Activated naive CD8-positive, alpha-beta T cell treated with anti-CD3 and anti-CD28 coated beads, Interleukin-2, amount 10 ng/mL, durations not matched to agents 7 days and 5 days (primary cell): ENCODE data around the gene CZIB. TPM values are rescaled to one million over a fixed set of nuclear protein-coding genes. Genes with fewer than 3 reads are reported as not detected.

Source experiments
- ATAC-seq: fragments of 150-1000 bp; cut with Tn5 transposase; one replicate; pipeline ENCODE4 v1.10.0; 2021; ENCODE audit warnings: low read depth, moderate library complexity
- POLR2A ChIA-PET: fragments of 350-600 bp; sonication (Branson Sonifier 250); formaldehyde crosslinking; loops from one replicate; lab custom pipeline; 2021; ENCODE audit warnings: antibody characterized with exemption; lab: Charles Lee
- DNase-seq: peaks from one replicate; pipeline ENCODE4 v3.0.0; 2021
- H3K27ac Mint-ChIP-seq: one replicate; pipeline ENCODE4 v1.8.0; 2022; ENCODE audit warnings: mild to moderate bottlenecking, mixed read lengths
- H3K27me3 Mint-ChIP-seq: one replicate; pipeline ENCODE4 v1.8.0; 2022; ENCODE audit warnings: mild to moderate bottlenecking, moderate library complexity, mixed read lengths
- H3K36me3 Mint-ChIP-seq: one replicate; pipeline ENCODE4 v1.8.0; 2021; ENCODE audit warnings: mild to moderate bottlenecking, mixed read lengths
- H3K4me1 Mint-ChIP-seq: one replicate; pipeline ENCODE4 v1.8.0; 2021; ENCODE audit warnings: mixed read lengths
- H3K4me3 Mint-ChIP-seq: one replicate; pipeline ENCODE4 v1.8.0; 2022; ENCODE audit warnings: mild to moderate bottlenecking, moderate library complexity, mixed read lengths
- H3K9me3 Mint-ChIP-seq: one replicate; pipeline ENCODE4 v1.8.0; 2021; ENCODE audit warnings: mixed read lengths
- total RNA-seq, 2 experiments: library from RNA; stranded (reverse); gene quantifications; one replicate each; pipeline ENCODE4 v1.2.3, GENCODE V29; 2021

The CZIB gene
- 10 to 100 TPM; 57.7 to 63.1 TPM for total RNA-seq

DNA sequence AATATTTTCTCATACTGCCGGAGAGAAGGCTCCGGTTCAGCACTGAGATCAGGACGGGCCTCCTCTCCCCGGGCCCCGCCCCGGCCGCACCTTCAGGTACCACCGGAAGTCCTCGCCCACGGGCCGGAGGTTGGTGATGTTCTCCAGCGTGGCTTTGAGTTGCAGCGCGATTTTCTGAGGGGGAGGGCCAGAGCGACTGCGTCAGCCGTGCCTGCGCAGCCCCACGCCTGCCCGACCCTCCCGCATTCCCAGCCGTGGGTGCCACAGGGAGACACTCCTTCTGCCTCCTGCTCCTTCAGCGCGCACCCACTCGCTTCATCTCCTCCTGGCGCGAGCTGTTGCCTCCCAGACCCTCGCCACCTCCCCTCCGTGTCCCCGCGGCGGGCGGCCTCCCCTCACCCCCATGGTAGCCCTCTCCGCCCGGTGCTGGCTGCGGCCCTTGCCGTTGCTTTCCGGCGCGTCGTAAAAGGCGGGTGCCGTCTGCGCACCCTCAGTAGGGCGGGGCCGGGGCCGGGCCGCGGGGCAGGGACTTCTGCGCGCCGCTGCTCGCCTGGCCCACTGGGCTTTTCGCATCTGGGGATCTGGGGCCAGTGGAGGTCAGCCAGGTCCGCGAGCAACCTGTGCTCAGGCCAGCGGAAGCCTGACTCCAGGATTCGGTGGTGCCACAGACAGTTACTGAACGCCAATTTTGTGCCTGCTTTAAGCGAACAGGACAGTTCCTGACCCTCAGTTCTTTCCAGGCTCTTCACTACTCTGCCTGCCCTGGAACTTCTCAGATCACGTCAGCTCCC is at the start of gene CZIB:
Gene CZIB (minus strand): TSS at position 464 of the 791 bp plus-strand sequence. CDS start 59 bp downstream, at position 405.
- POLR2A ChIA-PET = interaction anchor here (2.1 to 3.4 kb wide), 2 partner anchors 18 to 23 kb away, joined by 5 to 18 read pairs; partner anchors contain the start of genes CPT2 and MAGOH
- Mint-ChIP-seq H3K4me3 (peak within 1 kb of the TSS; percentile 92), H3K27ac (peak within 1 kb of the TSS; percentile 94), H3K9me3 (no peaks in the 10 kb centered on the region), H3K4me1 (peaks cover 15% of the 10 kb centered on the region), H3K27me3 (no peaks in the 10 kb centered on the region), H3K36me3 (no peaks in the 10 kb centered on the region)
- peak; percentile 97 for DNase-seq
- peak; percentile 94 for ATAC-seq

GRCh38 chr1:53270107-53270506 is 49.7 kb upstream of the CZIB start:
- ATAC-seq (no peak), DNase-seq (no peak)
- POLR2A ChIA-PET = no interaction called here
- Mint-ChIP-seq H3K36me3 (peaks cover 16% of the 10 kb centered on the region), H3K4me3 (no peak overlapping the region), H3K4me1 (peaks cover 2% of the 10 kb centered on the region), H3K27me3 (no peaks in the 10 kb centered on the region), H3K27ac (no peak overlapping the region), H3K9me3 (no peaks in the 10 kb centered on the region)

- Mint-ChIP-seq H3K27me3 (no peaks in the 10 kb centered on the region), H3K27ac (no peak overlapping the region), H3K4me3 (no peak overlapping the region), H3K9me3 (no peaks in the 10 kb centered on the region), H3K4me1 (peaks cover 2% of the 10 kb centered on the region), H3K36me3 (peaks cover 17% of the 10 kb centered on the region)
- ATAC-seq (no peak), DNase-seq (no peak)
- POLR2A ChIA-PET = no interaction called here
These were observed 47.3 kb upstream of the CZIB start for GRCh38 chr1:53267761-53268160.

- Mint-ChIP-seq H3K4me3 (no peak overlapping the region), H3K4me1 (no peaks in the 10 kb centered on the region), H3K27me3 (no peaks in the 10 kb centered on the region), H3K9me3 (no peaks in the 10 kb centered on the region), H3K27ac (no peak overlapping the region), H3K36me3 (peaks cover 17% of the 10 kb centered on the region)
- POLR2A ChIA-PET = interaction anchor here (0.5 kb wide), 1 partner anchor 28 kb away, joined by 4 read pairs; no protein-coding TSS in a partner anchor
- ATAC-seq (no peak), DNase-seq (no peak)
These were observed 45.6 kb upstream of the CZIB start for GRCh38 chr1:53266038-53266437.

GRCh38 chr1:53265581-53265980 is 45.1 kb upstream of the CZIB start:
- no peak overlapping the region for H3K4me3 Mint-ChIP-seq
- H3K36me3 Mint-ChIP-seq = peaks cover 20% of the 10 kb centered on the region
- POLR2A ChIA-PET = interaction anchor here (0.5 kb wide), 1 partner anchor 28 kb away, joined by 4 read pairs; no protein-coding TSS in a partner anchor
- no peaks in the 10 kb centered on the region for H3K4me1 Mint-ChIP-seq
- no peak for DNase-seq
- no peak overlapping the region for H3K27ac Mint-ChIP-seq
- no peaks in the 10 kb centered on the region for H3K27me3 Mint-ChIP-seq
- ATAC-seq = no peak
- no peaks in the 10 kb centered on the region for H3K9me3 Mint-ChIP-seq

GRCh38 chr1:53264048-53264447 is 43.6 kb upstream of the CZIB start:
- Mint-ChIP-seq H3K36me3 (peaks cover 25% of the 10 kb centered on the region), H3K4me3 (no peak overlapping the region), H3K27me3 (no peaks in the 10 kb centered on the region), H3K9me3 (no peaks in the 10 kb centered on the region), H3K27ac (no peak overlapping the region), H3K4me1 (no peaks in the 10 kb centered on the region)
- POLR2A ChIA-PET = no interaction called here
- ATAC-seq = no peak
- no peak for DNase-seq

DNA sequence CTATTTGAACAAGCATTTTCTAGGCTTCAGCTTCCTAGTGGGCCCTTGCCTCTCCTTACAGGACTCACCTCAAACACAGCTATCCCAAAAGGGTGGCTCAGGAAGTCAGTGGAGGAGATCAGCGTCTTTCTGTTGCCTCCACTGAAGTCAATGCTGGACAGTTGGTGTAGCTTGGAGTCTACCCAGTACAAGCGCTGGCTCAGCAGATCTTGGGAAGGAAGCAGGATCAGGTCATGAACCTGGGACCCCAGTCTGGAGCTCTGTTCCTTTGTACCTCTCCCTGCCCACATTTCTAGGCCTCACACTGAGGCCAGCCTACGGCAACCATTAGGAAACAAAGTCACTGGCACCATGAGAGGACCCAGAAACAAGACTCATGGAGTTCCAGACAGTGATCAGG is 41.6 kb upstream of the CZIB start:
- H3K27me3 Mint-ChIP-seq = no peaks in the 10 kb centered on the region
- no peaks in the 10 kb centered on the region for H3K4me1 Mint-ChIP-seq
- no peak for ATAC-seq
- H3K9me3 Mint-ChIP-seq = no peaks in the 10 kb centered on the region
- POLR2A ChIA-PET = no interaction called here
- H3K36me3 Mint-ChIP-seq = peaks cover 30% of the 10 kb centered on the region
- DNase-seq = no peak
- H3K27ac Mint-ChIP-seq = no peak overlapping the region
- no peak overlapping the region for H3K4me3 Mint-ChIP-seq

GRCh38 chr1:53260631-53261247 is 40.3 kb upstream of the CZIB start:
- H3K9me3 Mint-ChIP-seq = no peaks in the 10 kb centered on the region
- H3K27ac Mint-ChIP-seq = no peak overlapping the region
- POLR2A ChIA-PET = no interaction called here
- H3K4me3 Mint-ChIP-seq = no peak overlapping the region
- ATAC-seq = no peak
- no peaks in the 10 kb centered on the region for H3K27me3 Mint-ChIP-seq
- DNase-seq = no peak
- H3K36me3 Mint-ChIP-seq = peaks cover 25% of the 10 kb centered on the region
- no peaks in the 10 kb centered on the region for H3K4me1 Mint-ChIP-seq

DNA sequence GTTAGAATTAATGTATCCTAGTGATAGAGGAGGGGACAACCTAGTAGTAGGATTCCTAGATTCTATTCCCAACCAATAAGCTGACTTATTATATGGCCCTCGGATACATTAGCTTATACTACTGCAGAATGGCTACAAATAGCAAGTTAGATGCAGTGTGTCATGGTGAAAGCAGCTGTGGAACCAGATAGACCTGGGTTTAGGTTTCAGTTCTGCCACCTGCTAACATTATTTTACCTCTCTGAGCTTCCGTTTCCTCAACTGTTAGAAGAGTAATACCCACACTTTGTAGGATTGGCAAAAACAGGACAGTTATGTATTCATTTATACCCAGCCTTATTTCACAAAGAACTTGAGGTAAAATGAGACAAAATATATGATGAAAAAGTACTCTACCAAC is 39.5 kb upstream of the CZIB start:
- Mint-ChIP-seq H3K27ac (no peak overlapping the region), H3K9me3 (no peaks in the 10 kb centered on the region), H3K36me3 (peaks cover 20% of the 10 kb centered on the region), H3K4me1 (no peaks in the 10 kb centered on the region), H3K4me3 (no peak overlapping the region), H3K27me3 (no peaks in the 10 kb centered on the region)
- POLR2A ChIA-PET = no interaction called here
- DNase-seq = no peak
- no peak for ATAC-seq

DNA sequence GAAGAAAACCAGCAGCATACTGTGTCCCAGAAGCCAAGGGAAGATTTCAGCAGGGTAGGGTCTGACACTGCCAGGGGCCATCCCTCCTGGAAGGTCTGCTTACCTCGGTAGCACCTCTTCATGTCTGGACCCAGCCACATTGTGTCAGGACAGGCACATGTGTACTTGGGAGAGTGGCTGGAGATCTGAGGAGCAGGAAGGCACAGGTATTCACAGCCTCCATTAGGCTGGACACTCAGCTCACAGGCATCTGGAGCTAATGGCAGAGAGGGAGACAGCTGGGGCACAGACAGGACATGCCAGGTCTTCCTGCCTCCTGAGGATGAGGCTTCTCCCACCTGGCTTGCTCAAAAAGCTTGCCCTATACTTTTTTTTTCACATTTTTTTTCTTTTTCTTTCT is 37.8 kb upstream of the CZIB start:
- Mint-ChIP-seq H3K9me3 (no peaks in the 10 kb centered on the region), H3K4me3 (no peak overlapping the region), H3K27me3 (no peaks in the 10 kb centered on the region), H3K36me3 (peaks cover 26% of the 10 kb centered on the region), H3K4me1 (no peaks in the 10 kb centered on the region), H3K27ac (no peak overlapping the region)
- ATAC-seq = no peak
- no peak for DNase-seq
- POLR2A ChIA-PET = no interaction called here

DNA sequence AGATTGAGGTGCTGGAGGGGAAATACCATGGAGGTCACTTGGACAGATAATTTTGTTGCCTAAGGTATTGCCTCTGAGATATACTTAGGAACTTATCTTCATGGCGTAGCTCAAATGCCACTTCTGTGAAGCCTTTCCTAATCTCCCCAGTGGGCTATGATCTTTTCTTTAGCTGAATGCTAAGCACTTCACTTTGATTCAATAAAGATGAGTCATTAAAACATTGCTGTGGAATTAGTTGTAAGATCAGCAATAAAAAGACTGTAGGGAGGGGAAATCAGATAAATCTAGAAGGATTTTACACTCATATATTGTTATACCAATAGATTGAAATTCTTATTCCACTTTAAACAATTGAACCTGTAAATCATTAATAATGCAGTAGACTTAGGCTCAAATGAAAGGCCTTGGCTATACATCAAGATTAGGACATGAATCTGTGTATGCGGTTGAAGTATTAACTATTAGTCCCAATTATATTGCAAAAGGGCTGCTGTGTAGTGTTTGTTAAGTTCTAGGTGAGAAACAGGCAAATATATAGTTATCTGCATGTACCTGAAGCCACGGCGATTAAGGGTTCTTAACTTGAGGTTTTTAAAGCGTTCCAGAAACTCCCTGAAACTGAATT is 37.1 kb upstream of the CZIB start:
- DNase-seq (no peak), ATAC-seq (no peak)
- H3K4me1 Mint-ChIP-seq = no peaks in the 10 kb centered on the region
- H3K36me3 Mint-ChIP-seq = peaks cover 25% of the 10 kb centered on the region
- H3K27me3 Mint-ChIP-seq = no peaks in the 10 kb centered on the region
- H3K9me3 Mint-ChIP-seq = no peaks in the 10 kb centered on the region
- POLR2A ChIA-PET = no interaction called here
- H3K27ac Mint-ChIP-seq = no peak overlapping the region
- H3K4me3 Mint-ChIP-seq = no peak overlapping the region

- peaks cover 25% of the 10 kb centered on the region for H3K36me3 Mint-ChIP-seq
- ATAC-seq = no peak
- no peak overlapping the region for H3K27ac Mint-ChIP-seq
- POLR2A ChIA-PET = no interaction called here
- H3K4me3 Mint-ChIP-seq = no peak overlapping the region
- no peaks in the 10 kb centered on the region for H3K27me3 Mint-ChIP-seq
- no peaks in the 10 kb centered on the region for H3K9me3 Mint-ChIP-seq
- H3K4me1 Mint-ChIP-seq = no peaks in the 10 kb centered on the region
- no peak for DNase-seq
These were observed 36.3 kb upstream of the CZIB start for GRCh38 chr1:53256511-53257453.

DNA sequence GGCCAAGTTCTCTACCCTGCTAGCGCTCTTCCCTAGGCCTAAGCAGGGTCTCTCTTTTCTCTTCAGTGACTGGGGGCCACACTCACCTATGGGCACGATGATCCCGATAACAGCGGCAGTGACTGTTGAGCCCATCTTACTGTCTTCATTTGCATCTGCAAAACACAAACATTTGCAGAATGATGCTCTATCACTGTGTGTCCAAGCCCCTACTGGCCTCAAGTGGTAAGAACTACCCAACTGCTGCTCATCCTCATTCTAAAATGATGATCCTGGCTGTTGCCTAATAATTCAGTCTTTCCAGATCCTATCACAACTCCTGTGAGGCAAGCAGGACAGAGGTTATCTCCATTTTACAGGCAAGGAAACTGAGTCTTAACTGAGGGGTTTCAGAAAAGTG is 34.6 kb upstream of the CZIB start:
- Mint-ChIP-seq H3K9me3 (no peaks in the 10 kb centered on the region), H3K4me3 (no peak overlapping the region), H3K4me1 (no peaks in the 10 kb centered on the region), H3K36me3 (peaks cover 26% of the 10 kb centered on the region), H3K27me3 (no peaks in the 10 kb centered on the region), H3K27ac (no peak overlapping the region)
- DNase-seq (no peak), ATAC-seq (no peak)
- POLR2A ChIA-PET = no interaction called here
